CD14-positive monocyte (primary cell): Measurements from ENCODE around the gene MDGA2. TPM values are rescaled to one million over a fixed set of nuclear protein-coding genes. Genes with fewer than 3 reads are reported as not detected.

Experiments
- DNase-seq, 3 donors: peaks; one replicate each; pipeline ENCODE4 v3.0.0-alpha.2; 2011 to 2022
- H2AFZ ChIP-seq: 2 replicates; pipeline ENCODE4 v1.6.0; 2012; ENCODE audit warnings: mild to moderate bottlenecking, low read depth, low read length, inconsistent platforms; ENCODE audit not compliant: insufficient read depth, poor library complexity, severe bottlenecking
- H3K27ac ChIP-seq, 2 donors: 1 replicate in 1 of 2; 2 replicates in 1 of 2; pipeline ENCODE4 v1.5.1; 2012 to 2013; ENCODE audit warnings: low read length in 2 of 2, control low read depth in 1 of 2, inconsistent platforms in 1 of 2, low read depth in 1 of 2, mild to moderate bottlenecking in 1 of 2
- H3K27me3 ChIP-seq, 2 donors: one replicate each; pipeline versions ENCODE4 v1.6.0 to v1.6.1; 2011 to 2013; ENCODE audit warnings: low read length in 2 of 2; ENCODE audit not compliant: control insufficient read depth in 2 of 2, insufficient read depth in 2 of 2
- H3K36me3 ChIP-seq, 2 donors: replicated peaks in 1 of 2; 1 replicate in 1 of 2; 2 replicates in 1 of 2; pipeline versions ENCODE4 v1.5.1 to v1.6.1; 2012 to 2013; ENCODE audit warnings: low read length in 2 of 2, control low read depth in 1 of 2, inconsistent platforms in 1 of 2, mild to moderate bottlenecking in 1 of 2; ENCODE audit not compliant: insufficient read depth in 2 of 2, control insufficient read depth in 1 of 2
- H3K4me1 ChIP-seq, 2 donors: 1 replicate in 1 of 2; 2 replicates in 1 of 2; pipeline versions ENCODE4 v1.5.1 to v1.6.1; 2012 to 2013; ENCODE audit warnings: low read length in 2 of 2, control low read depth in 1 of 2, inconsistent platforms in 1 of 2, mild to moderate bottlenecking in 1 of 2, moderate library complexity in 1 of 2; ENCODE audit not compliant: insufficient read depth in 2 of 2, control insufficient read depth in 1 of 2
- H3K4me2 ChIP-seq: replicated peaks from 2 replicates; pipeline ENCODE3; 2012; ENCODE audit warnings: low read length, moderate library complexity, mild to moderate bottlenecking; ENCODE audit not compliant: poor library complexity, severe bottlenecking; ENCODE audit errors: extremely low read depth
- H3K4me3 ChIP-seq, 3 experiments: fragments of 200-600 bp in 1 of 3; sonication (generic) in 1 of 3; replicated peaks in 1 of 3; 1 replicate in 2 of 3; 2 replicates in 1 of 3; pipeline ENCODE4 v1.5.1; 2011 to 2013; ENCODE audit warnings: low read length in 3 of 3, mild to moderate bottlenecking in 3 of 3, control low read depth in 2 of 3, low read depth in 2 of 3, inconsistent platforms in 1 of 3, moderate library complexity in 1 of 3
- H3K79me2 ChIP-seq: 2 replicates; pipeline ENCODE4 v1.6.0; 2012; ENCODE audit warnings: mild to moderate bottlenecking, control low read depth, inconsistent platforms, low read length, moderate library complexity; ENCODE audit not compliant: insufficient read depth
- H3K9ac ChIP-seq: 2 replicates; pipeline ENCODE4 v1.6.0; 2017; ENCODE audit warnings: low read length, mild to moderate bottlenecking; ENCODE audit not compliant: insufficient read depth, poor library complexity, severe bottlenecking
- H3K9me3 ChIP-seq, 2 donors: replicated peaks in 1 of 2; 1 replicate in 1 of 2; 2 replicates in 1 of 2; pipeline versions ENCODE4 v1.5.1 to v1.6.1; 2012 to 2013; ENCODE audit warnings: low read length in 2 of 2, control low read depth in 1 of 2; ENCODE audit not compliant: control insufficient read depth in 1 of 2, insufficient read depth in 1 of 2
- H4K20me1 ChIP-seq: 2 replicates; pipeline ENCODE4 v1.6.0; 2012; ENCODE audit warnings: mild to moderate bottlenecking, low read length, control low read depth, moderate library complexity; ENCODE audit not compliant: insufficient read depth
- H3K27ac Mint-ChIP-seq, 7 donors: one replicate each; pipeline ENCODE4 v1.8.0; 2020; ENCODE audit warnings: mild to moderate bottlenecking in 7 of 7, mixed read lengths in 7 of 7, moderate library complexity in 6 of 7, inconsistent platforms in 2 of 7
- H3K27me3 Mint-ChIP-seq, 3 donors: one replicate each; pipeline ENCODE4 v1.8.0; 2021 to 2022; ENCODE audit warnings: low read depth in 3 of 3, mild to moderate bottlenecking in 3 of 3, mixed read lengths in 3 of 3, moderate library complexity in 3 of 3, inconsistent platforms in 1 of 3
- H3K36me3 Mint-ChIP-seq, 2 donors: one replicate each; pipeline ENCODE4 v1.8.0; 2020; ENCODE audit warnings: mixed read lengths in 2 of 2, inconsistent platforms in 1 of 2, mild to moderate bottlenecking in 1 of 2
- H3K4me1 Mint-ChIP-seq: one replicate; pipeline ENCODE4 v1.8.0; 2020; ENCODE audit warnings: mild to moderate bottlenecking, mixed read lengths
- H3K4me3 Mint-ChIP-seq, 2 donors: one replicate each; pipeline ENCODE4 v1.8.0; 2020; ENCODE audit warnings: mild to moderate bottlenecking in 2 of 2, mixed read lengths in 2 of 2, moderate library complexity in 1 of 2
- H3K9me3 Mint-ChIP-seq, 7 donors: one replicate each; pipeline ENCODE4 v1.8.0; 2020 to 2022; ENCODE audit warnings: mixed read lengths in 7 of 7, mild to moderate bottlenecking in 6 of 7, moderate library complexity in 6 of 7, inconsistent platforms in 2 of 7
- WGBS: methylation state at CpG from one replicate; pipeline ENCODE4 v1.1.5; 2013; ENCODE audit warnings: missing lambda C conversion rate; ENCODE audit not compliant: insufficient coverage; 5-methylcytosine and 5-hydroxymethylcytosine counted together
- intact Hi-C, 2 donors: fragments of 100-400 bp; cut with micrococcal nuclease; formaldehyde crosslinking; loops; one replicate each; pipeline versions ENCODE4 v1.15.0 to v1.15.1; 2023
- polyA plus RNA-seq, 3 donors: library from polyadenylated mRNA; depleted of rRNA in 1 of 3; unstranded in 2 of 3; stranded (reverse) in 1 of 3; fragments of 300-500 nt in 2 of 3; fragments of >200 nt in 1 of 3; fragmentation: Illumina TruSeq in 2 of 3; gene quantifications; 1 replicate in 2 of 3; 2 replicates in 1 of 3; pipeline ENCODE4 v1.2.3, GENCODE V29; 2012 to 2021
- TF ChIP-seq, protein P1 (sequence below): fragments of 200-600 bp; IDR thresholded peaks from one replicate; pipeline ENCODE4 v1.8.0; 2022; ENCODE audit warnings: antibody characterized with exemption, mild to moderate bottlenecking

The MDGA2 gene
- polyA plus RNA-seq, 3 donors: not detected

DNA sequence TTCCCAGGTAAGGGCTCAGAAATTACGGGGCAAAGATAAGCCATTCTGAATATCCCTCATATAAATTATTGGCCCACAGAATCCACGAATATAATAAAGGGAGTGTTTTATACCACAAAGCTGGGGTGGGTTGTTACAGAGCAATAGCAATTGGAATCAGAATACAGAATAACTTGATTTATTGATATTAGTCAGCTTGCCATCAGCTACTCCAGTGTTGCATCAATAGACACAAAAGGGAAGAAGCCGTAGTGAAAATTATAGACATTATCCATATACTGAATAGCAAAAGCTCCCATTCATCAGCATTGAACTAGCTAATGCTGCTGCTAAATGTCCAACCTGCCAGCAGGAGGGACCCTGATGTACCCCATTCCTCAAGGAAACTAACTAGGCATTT lies 18.3 kb downstream of the MDGA2 start:
- no peak overlapping the region for H3K27ac Mint-ChIP-seq
- no peaks in the 10 kb centered on the region for H3K36me3 Mint-ChIP-seq
- Histone ChIP-seq H3K27me3 (no peaks in the 10 kb centered on the region), H3K4me3 (no peak overlapping the region), H4K20me1 (no peaks in the 10 kb centered on the region), H3K9ac (no peak overlapping the region), H2AFZ (no peak overlapping the region), H3K9me3 (no peaks in the 10 kb centered on the region), H3K79me2 (no peaks in the 10 kb centered on the region), H3K4me1 (no peaks in the 10 kb centered on the region), H3K4me2 (no peak overlapping the region), H3K27ac (no peak overlapping the region), H3K36me3 (no peaks in the 10 kb centered on the region)
- H3K9me3 Mint-ChIP-seq: peaks cover 0 to 6% (median 0%) of the 10 kb centered on the region in 7 donors
- no peak for DNase-seq
- WGBS: no CpG with 5 or more reads among the region's 3 CpGs
- TF ChIP-seq, protein P1, sequence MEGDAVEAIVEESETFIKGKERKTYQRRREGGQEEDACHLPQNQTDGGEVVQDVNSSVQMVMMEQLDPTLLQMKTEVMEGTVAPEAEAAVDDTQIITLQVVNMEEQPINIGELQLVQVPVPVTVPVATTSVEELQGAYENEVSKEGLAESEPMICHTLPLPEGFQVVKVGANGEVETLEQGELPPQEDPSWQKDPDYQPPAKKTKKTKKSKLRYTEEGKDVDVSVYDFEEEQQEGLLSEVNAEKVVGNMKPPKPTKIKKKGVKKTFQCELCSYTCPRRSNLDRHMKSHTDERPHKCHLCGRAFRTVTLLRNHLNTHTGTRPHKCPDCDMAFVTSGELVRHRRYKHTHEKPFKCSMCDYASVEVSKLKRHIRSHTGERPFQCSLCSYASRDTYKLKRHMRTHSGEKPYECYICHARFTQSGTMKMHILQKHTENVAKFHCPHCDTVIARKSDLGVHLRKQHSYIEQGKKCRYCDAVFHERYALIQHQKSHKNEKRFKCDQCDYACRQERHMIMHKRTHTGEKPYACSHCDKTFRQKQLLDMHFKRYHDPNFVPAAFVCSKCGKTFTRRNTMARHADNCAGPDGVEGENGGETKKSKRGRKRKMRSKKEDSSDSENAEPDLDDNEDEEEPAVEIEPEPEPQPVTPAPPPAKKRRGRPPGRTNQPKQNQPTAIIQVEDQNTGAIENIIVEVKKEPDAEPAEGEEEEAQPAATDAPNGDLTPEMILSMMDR: no peak
- H3K27me3 Mint-ChIP-seq: peaks cover 0 to 4% (median 0%) of the 10 kb centered on the region in 3 donors
- H3K4me3 Mint-ChIP-seq: no peak overlapping the region
- no peaks in the 10 kb centered on the region for H3K4me1 Mint-ChIP-seq
- intact Hi-C loops: no loop called here

DNA sequence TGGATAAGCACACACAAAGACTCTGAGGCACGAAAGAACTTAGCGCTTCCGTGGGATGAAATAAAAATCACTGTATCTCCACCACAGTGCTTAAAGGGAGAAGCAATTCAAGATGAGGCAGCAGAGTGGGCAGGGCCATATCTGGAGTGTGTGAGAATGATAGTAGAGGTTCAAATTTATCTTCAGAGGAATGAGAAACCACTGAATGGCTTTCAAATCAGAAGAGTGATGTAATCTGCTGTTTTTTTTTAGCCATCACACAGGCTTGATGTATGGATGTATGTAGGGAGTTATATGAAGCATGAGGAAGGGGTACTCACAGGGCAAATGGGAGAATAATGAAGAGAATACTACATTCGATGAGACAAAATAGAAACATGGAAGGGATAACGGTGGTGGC lies 24.1 kb downstream of the MDGA2 start:
- no peak overlapping the region for H3K4me3 Mint-ChIP-seq
- H3K27me3 Mint-ChIP-seq: peaks cover 0 to 2% (median 1%) of the 10 kb centered on the region in 3 donors
- H3K36me3 Mint-ChIP-seq: no peaks in the 10 kb centered on the region
- DNase-seq: no peak
- no peaks in the 10 kb centered on the region for H4K20me1 ChIP-seq
- no peaks in the 10 kb centered on the region for H3K36me3 ChIP-seq
- no peak overlapping the region for H3K4me3 ChIP-seq
- H3K9me3 ChIP-seq: no peaks in the 10 kb centered on the region
- 89% methylated on average over 2 of the region's 5 CpGs for WGBS
- H3K27me3 ChIP-seq: no peaks in the 10 kb centered on the region
- H3K79me2 ChIP-seq: no peaks in the 10 kb centered on the region
- TF ChIP-seq, protein P1: no peak
- H3K27ac ChIP-seq: no peak overlapping the region
- H3K9me3 Mint-ChIP-seq: peaks cover 0 to 3% (median 0%) of the 10 kb centered on the region in 7 donors
- no peaks in the 10 kb centered on the region for H3K4me1 ChIP-seq
- intact Hi-C loops: no loop called here
- H3K4me1 Mint-ChIP-seq: no peaks in the 10 kb centered on the region
- no peak overlapping the region for H3K4me2 ChIP-seq
- H2AFZ ChIP-seq: no peak overlapping the region
- H3K9ac ChIP-seq: no peak overlapping the region
- no peak overlapping the region for H3K27ac Mint-ChIP-seq
